HG02678 (cell line): ENCODE measurements around the gene DYRK3.
"Not testable (repeated sequence)": the region's sequence is repeated elsewhere in the genome, so short reads cannot be mapped to it uniquely, and the experiment has no call there.

Experiments
- ATAC-seq: cut with Tn5 transposase; IDR thresholded peaks from one replicate; pipeline ENCODE4 v1.9.1; 2021; ENCODE audit warnings: mild to moderate bottlenecking, moderate library complexity; ENCODE audit not compliant: unreplicated experiment

Gene DYRK3

GRCh38 chr1:206628916-206629315 is 6.4 kb upstream of the DYRK3 start:
- ATAC-seq: no peak

DNA sequence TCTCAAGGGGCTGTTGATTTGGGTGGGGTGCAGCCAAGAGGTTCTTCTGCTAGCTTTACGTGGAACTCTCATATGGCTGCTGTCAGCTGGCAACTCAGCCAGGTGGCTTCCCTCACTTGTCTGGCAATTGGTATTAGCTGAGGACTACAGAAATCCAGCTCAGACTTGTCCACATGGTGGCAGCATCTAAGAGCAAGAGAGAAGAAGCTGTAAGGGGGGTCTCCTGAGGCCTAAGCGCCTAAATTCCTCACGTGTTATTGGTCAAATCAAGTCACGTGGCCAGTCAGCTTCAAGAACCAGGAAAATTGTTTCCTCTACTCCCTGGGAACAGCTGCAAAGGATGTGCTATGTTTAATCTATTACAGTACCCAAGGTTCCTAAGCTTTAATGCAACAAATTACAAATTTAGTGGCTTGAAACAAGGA is 4.2 kb upstream of the DYRK3 start:
- ATAC-seq: no peak

DNA sequence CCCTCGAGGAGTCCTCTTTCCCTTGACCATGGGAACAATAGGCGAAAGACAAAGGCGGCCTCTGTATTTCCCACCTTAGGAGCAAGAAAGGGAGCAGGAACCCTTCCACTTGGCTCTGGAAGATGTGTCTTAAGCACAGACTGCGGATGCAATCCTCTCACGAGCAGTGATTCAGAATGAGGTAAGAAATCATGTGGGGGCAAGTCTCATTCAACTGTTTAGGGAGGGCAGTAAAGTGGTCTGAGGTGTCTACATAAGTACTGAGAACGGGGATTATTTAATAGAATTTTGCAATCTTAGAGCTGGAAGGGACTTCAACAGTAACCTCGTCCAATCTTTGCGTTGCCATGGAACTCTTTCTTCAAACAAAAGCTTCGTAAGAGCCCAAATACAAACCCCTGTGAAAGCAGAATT is 1.6 kb upstream of the DYRK3 start:
- ATAC-seq: no peak

GRCh38 chr1:206634365-206635079 is 814 bp upstream of the DYRK3 start:
- ATAC-seq: no peak

GRCh38 chr1:206635978-206636345 is 626 bp downstream of the DYRK3 start:
- no peak for ATAC-seq

- no peak for ATAC-seq
Observed at GRCh38 chr1:206636671-206637070, 1.3 kb downstream of the DYRK3 start.

DNA sequence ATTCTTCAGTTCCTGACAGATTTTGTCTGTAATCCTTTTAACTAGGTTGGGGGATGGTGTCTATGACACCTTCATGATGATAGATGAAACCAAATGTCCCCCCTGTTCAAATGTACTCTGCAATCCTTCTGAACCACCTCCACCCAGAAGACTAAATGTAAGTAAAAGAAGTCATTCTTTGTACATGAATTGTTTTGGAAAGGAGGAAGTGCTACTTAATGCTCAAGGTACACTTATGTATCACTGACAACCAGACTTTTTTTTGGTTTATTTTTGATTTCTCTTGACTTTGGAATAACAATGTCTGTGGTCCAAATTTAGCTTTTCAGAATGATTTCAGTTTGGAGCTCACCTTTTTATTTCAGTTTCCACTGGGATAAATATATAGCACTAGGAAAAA is 2.3 kb downstream of the DYRK3 start:
- no peak for ATAC-seq

GRCh38 chr1:206642074-206642473 is 6.7 kb downstream of the DYRK3 start:
- ATAC-seq: not testable (repeated sequence)

DNA sequence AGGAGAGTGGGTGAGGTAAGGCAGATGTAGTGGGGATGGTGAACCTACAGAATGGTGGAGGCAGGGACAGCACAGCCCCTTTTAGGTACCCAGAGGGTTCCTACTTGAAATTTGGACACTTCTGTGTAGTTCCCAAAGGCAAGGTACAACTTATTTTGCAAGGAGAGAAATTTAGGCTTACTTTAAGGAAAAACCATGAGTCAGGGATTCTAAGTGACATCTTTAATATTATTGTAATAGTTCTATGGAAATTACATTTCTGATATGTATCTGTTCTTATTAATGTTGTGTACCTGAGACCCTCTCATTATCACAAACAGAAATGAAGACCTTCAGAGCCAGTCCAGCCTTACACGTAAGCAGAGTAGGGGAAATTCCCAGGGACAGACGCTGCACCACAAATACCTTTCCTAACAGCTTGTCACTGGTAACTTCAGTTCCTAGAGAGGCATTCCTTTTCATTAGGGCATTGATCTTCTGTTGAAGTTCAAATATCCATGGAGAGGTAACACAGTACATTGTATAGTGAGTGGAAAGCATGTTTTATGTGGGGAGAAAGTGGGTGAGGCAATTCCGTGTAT is 7.9 kb downstream of the DYRK3 start:
- ATAC-seq: no peak

DNA sequence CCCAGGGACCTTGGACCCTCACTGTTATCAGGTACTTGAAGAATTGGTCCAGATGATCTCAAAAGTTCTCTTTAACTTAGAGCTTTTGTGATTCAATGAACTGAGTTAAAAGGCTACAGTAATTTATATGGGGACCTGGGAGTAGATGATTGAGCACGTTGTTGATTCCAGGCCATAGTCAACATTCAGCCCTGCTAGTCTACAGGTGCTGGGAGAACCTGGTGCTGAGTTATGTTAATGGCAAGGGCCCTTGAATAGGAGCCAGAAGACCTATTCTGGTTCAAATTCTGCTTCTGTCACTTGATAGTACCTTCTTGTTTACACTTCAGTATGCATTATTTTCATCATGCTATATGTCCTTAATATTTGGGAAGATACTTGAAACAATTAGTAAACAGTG is 11.2 kb downstream of the DYRK3 start:
- no peak for ATAC-seq

GRCh38 chr1:206647224-206647623 is 11.9 kb downstream of the DYRK3 start:
- ATAC-seq: no peak

DNA sequence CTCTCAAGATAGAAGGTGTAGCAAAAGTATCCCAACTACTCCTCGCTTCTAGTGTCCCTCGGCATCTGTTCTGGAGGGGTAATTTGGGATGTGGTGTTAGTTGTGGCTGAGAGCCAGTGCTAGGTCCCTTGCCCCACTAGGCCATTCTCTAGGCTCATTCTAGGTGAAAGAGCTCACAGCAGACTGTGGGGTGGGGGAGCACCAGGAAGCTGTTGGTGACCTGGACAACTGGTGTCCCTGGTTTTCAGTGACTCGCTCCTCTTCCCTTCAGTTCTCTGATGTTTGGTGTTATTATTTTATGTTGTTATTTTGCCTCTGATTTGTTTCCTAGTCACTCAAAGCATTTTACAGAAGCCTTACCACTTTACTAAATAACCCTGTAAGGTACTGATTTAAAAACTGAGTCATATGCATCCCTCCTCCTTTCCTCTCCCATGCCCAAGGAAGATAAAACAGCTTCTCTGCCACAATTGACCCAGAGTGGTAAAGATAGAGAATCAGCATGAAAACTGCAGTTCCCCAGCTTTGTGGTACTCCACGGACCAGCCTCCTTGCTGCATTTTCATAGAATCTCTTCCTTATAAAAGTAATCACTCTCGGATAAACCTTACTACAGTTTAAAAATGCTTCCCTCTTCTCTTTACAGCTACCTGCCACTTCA is 14.1 kb downstream of the DYRK3 start:
- no peak for ATAC-seq

DNA sequence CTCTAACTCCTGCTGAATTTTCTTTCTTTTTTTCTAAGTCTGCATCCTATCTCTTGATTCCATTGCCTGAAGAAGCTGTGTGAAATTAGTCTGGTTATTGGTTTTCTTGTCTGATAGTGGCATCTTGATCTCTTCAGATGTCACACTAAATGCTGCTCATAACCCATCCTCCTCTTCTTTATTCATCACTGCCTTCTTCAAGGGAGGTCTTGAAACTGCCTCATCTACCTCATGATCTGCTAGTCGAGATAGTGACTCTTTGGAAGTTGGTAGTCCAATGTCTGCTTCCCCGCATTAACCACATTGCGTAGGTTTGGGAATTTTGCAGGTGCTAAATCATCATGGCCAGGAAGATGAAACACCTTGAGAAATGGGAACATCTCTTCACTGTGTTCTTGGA is 15.7 kb downstream of the DYRK3 start:
- ATAC-seq: no peak

GRCh38 chr1:206651958-206652890 is 16.9 kb downstream of the DYRK3 start:
- no peak for ATAC-seq

DNA sequence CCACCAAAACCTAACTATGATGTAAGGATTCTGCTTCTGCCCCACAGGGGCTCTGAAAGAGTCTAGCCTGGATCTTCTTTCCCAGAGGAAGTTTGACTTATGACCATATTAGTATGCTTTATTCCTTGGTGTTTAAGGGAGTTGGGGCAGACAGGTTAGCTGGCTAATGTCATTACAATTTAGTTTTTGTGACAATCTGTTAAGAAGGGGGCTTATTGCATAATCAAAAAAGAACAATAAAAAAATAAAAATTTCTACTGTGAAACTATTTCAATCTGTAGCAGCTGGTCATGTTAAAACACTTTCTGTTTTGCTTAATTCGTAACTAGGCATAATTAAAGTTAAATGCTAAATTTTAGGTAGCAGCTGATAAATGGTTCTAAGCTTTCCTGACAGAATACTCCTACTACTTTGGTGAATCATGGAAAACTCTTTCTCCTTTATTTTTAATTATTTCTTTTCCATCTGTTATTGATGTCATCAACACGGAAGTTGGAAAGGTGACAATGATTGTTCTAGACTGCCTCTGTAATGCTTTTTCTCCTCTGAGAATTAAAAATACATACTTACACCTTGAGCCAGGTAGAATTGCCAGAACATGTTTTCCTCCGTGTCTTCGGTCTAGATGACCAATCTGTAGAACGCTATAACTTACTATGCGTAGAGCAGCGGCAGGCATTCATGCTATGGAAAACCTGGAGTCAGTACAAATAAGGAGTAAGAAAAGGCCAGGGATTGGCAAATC is 18.6 kb downstream of the DYRK3 start:
- ATAC-seq: no peak

DNA sequence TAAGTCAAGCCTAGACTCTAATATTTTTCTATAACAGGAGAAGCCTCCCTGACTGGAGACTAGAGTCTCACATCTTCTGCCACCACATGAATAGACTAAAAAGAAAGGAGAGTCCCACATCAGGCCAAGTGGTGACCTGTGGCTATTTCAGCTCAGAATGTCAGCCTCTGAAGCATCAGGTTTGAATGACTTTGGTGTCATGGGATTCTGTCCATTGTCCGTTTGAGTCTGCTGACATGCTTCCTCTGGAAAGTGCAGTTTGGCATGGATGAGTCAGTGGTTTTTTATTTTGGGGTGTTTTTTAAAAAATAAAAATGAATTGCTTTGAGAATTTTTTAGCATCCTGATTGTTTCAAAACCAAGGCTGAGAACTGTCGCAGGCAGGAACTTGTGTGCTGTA is 19.5 kb downstream of the DYRK3 start:
- no peak for ATAC-seq

DNA sequence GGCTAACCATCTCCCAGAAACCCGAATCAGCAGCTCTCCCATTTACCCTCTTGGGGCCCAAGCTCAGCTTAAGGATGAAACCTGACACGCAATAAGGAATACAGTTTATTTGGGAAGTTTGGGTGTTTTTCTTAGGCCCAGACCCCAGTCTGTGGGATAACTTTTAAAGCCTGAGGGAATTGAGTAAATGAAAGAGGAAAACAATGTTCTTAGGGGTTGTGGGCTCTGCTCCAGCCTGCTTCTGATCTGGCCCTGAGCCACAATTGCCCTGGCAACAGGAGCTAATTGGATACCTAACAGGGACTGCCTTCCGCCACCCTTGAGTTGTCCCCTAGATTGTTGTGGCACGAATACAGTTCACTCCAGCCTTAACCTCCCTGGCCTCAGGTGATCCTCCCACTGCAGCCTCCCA is 20.1 kb downstream of the DYRK3 start:
- no peak for ATAC-seq

GRCh38 chr1:206656936-206657335 is 21.6 kb downstream of the DYRK3 start:
- ATAC-seq: no peak

DNA sequence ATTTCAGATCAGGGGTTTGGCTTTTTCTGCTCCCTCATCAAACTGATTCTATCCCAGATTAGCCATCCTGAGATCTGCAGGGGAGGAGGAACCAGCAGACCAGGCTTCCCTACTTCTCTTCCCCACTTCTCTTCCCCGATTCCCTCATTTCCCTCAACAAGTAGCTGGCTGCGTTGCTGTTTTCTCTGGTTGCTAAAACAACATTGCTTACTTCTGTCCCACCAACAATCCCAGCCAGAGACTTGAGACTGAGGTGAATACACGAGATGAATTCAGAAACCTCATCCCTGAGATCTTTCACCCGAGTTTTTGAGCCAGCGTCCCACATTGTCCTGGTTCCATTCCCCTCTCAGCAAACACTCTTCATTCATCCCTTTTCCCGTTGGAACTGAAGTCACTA is 22.4 kb downstream of the DYRK3 start:
- no peak for ATAC-seq

DNA sequence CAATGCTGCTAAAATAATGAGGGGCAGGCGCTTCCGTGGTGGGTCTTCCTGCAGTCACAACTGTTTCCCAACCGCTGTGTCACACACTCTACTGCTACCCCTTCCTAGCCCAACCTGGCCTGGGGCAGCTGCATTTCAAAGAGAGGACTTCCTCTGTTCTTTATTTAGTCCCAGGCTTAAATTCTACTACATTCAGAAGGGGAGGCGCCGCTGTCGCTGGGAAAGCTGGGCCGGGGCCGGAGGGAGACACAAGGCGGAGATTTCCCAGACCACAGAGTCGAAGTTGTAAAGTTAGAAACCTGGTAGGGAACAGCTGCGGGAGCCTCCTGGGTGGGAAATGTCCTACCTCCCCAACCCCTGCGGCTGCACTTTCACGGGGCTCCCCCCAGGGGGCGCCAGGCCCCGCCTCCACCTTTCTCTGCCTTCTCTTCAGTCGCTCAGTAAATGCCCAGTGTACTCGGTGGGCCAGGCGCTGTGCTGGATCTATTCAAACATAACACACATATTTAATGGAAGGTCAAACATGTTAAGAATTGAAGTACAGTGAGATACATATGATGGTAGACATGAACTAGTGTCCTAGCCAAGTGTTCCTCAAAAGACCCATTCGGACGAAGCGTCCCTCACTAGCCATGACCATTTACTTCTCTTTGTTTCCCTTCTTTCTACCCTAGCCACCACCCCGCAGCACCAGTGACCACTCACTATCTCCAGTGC is 23.1 kb downstream of the DYRK3 start:
- ATAC-seq: no peak
